ENCODE measurements around the gene MAP7D1. TPM values are rescaled to one million over a fixed set of nuclear protein-coding genes. Genes with fewer than 3 reads are reported as not detected.

MAP7D1 gene
- total RNA-seq (2021): 150 and 173 TPM in 2 replicates
- Bru-seq, nascent RNA: percentile 90 among the genes with signal in this experiment
- BruChase-seq, experiment 1, labeled RNA remaining after a 2-hour chase: percentile 81 among the genes with signal in this experiment
- percentile 93 among the genes with signal in this experiment for BruChase-seq, experiment 2, labeled RNA remaining after a 6-hour chase
- long read RNA-seq, transcript MAP7D1-201 (16 exons, 3,456 nt): major isoform, 15 of 190 reads
- long read RNA-seq, transcript MAP7D1-203 (18 exons, 3,238 nt): minor isoform, 11 of 190 reads
- long read RNA-seq, transcript MAP7D1-204 (17 exons, 3,324 nt): minor isoform, 6 of 190 reads
- long read RNA-seq, partial matches to known transcripts: 27 of 190 reads
- long read RNA-seq, other reads (novel, unspliced or antisense): 127 of 190 reads

- H3K9me3 ChIP-seq (ENCODE audit: insufficient read depth, low read depth): no peaks in the 10 kb centered on the region
- peaks cover 10% of the 10 kb centered on the region; the same call in 1 of the 2 replicates for H4K20me1 ChIP-seq (ENCODE audit: insufficient read depth)
- ChIA-PET CTCF (interaction anchor here (0.8 to 1.0 kb wide), 2 partner anchors 32 to 145 kb away, joined by 3 to 4 read pairs; no protein-coding TSS in a partner anchor), POLR2A (ENCODE audit: unreplicated experiment) (no interaction called here)
- peak within 1 kb of the TSS; percentile 75 for H2AFZ ChIP-seq
- no peak for TF ChIP-seq CTCF (conservative IDR thresholded peaks at IDR 0.05)
- TF ChIP-seq EZH2 (IDR thresholded peaks at IDR 0.05; ENCODE audit: low read depth): no peak
- H3K4me2 ChIP-seq: peak within 1 kb of the TSS; percentile 88
- peaks cover 9% of the 10 kb centered on the region; the same call in 1 of the 2 replicates for H3F3A ChIP-seq (ENCODE audit: insufficient read depth, low read depth)
- intact Hi-C loops (cut with micrococcal nuclease; ENCODE audit: unreplicated experiment): no loop called here
- H3K27me3 ChIP-seq (ENCODE audit: insufficient read depth, low read depth): no peaks in the 10 kb centered on the region
- peak within 1 kb of the TSS; percentile 77 for H3K27ac ChIP-seq
- peaks cover 46% of the 10 kb centered on the region for H3K79me2 ChIP-seq (ENCODE audit: low read depth)
- H3K4me3 ChIP-seq: peak within 1 kb of the TSS; percentile 99
- TSS peak; percentile 83 for BruUV-seq (replicated peaks)
- H3K36me3 ChIP-seq (ENCODE audit: low read depth): no peaks in the 10 kb centered on the region
- peaks cover 52% of the 10 kb centered on the region for H3K4me1 ChIP-seq (replicated peaks; ENCODE audit: insufficient read depth)
- peak; percentile 71 to 92 for DNase-seq
- no peaks in the 10 kb centered on the region for H3K9me2 ChIP-seq (ENCODE audit: insufficient read depth)
Measured at GRCh38 chr1:36155408-36156328, at the start of gene MAP7D1. Gene MAP7D1, plus strand, starts transcription at chr1:36156160. Its CDS starts 258 bp downstream, at chr1:36156418.

- H3K4me3 ChIP-seq: no peak overlapping the region
- H3K79me2 ChIP-seq (ENCODE audit: low read depth): no peaks in the 10 kb centered on the region
- H3K4me1 ChIP-seq (replicated peaks; ENCODE audit: insufficient read depth): peaks cover 17% of the 10 kb centered on the region
- no peak for DNase-seq
- H3K27me3 ChIP-seq (ENCODE audit: insufficient read depth, low read depth): no peaks in the 10 kb centered on the region
- H3F3A ChIP-seq (ENCODE audit: insufficient read depth, low read depth): no peaks in the 10 kb centered on the region; the same call in 1 of the 2 replicates
- no peak overlapping the region for H3K4me2 ChIP-seq
- intact Hi-C loops (cut with micrococcal nuclease; ENCODE audit: unreplicated experiment): no loop called here
- POLR2A ChIA-PET (ENCODE audit: unreplicated experiment): no interaction called here
- CTCF ChIA-PET: no interaction called here
- TF ChIP-seq CTCF (conservative IDR thresholded peaks at IDR 0.05): no peak
- TF ChIP-seq EZH2 (IDR thresholded peaks at IDR 0.05; ENCODE audit: low read depth): no peak
- no peak overlapping the region for H3K27ac ChIP-seq
- no peak overlapping the region for H2AFZ ChIP-seq
- no peaks in the 10 kb centered on the region for H4K20me1 ChIP-seq (ENCODE audit: insufficient read depth)
- BruUV-seq (replicated peaks): no TSS peak
- H3K9me3 ChIP-seq (ENCODE audit: insufficient read depth, low read depth): no peaks in the 10 kb centered on the region
- no peaks in the 10 kb centered on the region for H3K9me2 ChIP-seq (ENCODE audit: insufficient read depth)
- no peaks in the 10 kb centered on the region for H3K36me3 ChIP-seq (ENCODE audit: low read depth)
Measured at GRCh38 chr1:36106269-36106668, 49.7 kb upstream of the MAP7D1 start.

GRCh38 chr1:36107394-36107793, 48.6 kb upstream of the MAP7D1 start:
- intact Hi-C loops (cut with micrococcal nuclease; ENCODE audit: unreplicated experiment): no loop called here
- H3K4me3 ChIP-seq: no peak overlapping the region
- H2AFZ ChIP-seq: no peak overlapping the region
- no peak for DNase-seq
- TF ChIP-seq CTCF (conservative IDR thresholded peaks at IDR 0.05) (no peak), EZH2 (IDR thresholded peaks at IDR 0.05; ENCODE audit: low read depth) (no peak)
- H3K27ac ChIP-seq: no peak overlapping the region
- no peaks in the 10 kb centered on the region for H3K79me2 ChIP-seq (ENCODE audit: low read depth)
- H3K4me1 ChIP-seq (replicated peaks; ENCODE audit: insufficient read depth): peaks cover 17% of the 10 kb centered on the region
- H3F3A ChIP-seq (ENCODE audit: insufficient read depth, low read depth): no peaks in the 10 kb centered on the region; the same call in 1 of the 2 replicates
- H3K9me2 ChIP-seq (ENCODE audit: insufficient read depth): no peaks in the 10 kb centered on the region
- POLR2A ChIA-PET (ENCODE audit: unreplicated experiment): interaction anchor here (0.6 to 0.7 kb wide), 3 partner anchors 10 to 744 kb away, joined by 3 to 9 read pairs (median 3); no protein-coding TSS in a partner anchor
- no peaks in the 10 kb centered on the region for H4K20me1 ChIP-seq (ENCODE audit: insufficient read depth)
- CTCF ChIA-PET: no interaction called here
- no peaks in the 10 kb centered on the region for H3K9me3 ChIP-seq (ENCODE audit: insufficient read depth, low read depth)
- no peaks in the 10 kb centered on the region for H3K36me3 ChIP-seq (ENCODE audit: low read depth)
- no TSS peak for BruUV-seq (replicated peaks)
- no peaks in the 10 kb centered on the region for H3K27me3 ChIP-seq (ENCODE audit: insufficient read depth, low read depth)
- H3K4me2 ChIP-seq: no peak overlapping the region

Measured in PC-9 (cell line).